GM23338 (cell line): ENCODE measurements around the gene VPS36. TPM values are rescaled to one million over a fixed set of nuclear protein-coding genes. Genes with fewer than 3 reads are reported as not detected.

Source experiments
- ATAC-seq: fragments of 200-7000 bp; cut with Tn5 transposase; 3 replicates; pipeline ENCODE4 v1.9.1; 2020
- DNase-seq: peaks from one replicate; pipeline ENCODE4 v3.0.0-alpha.2; 2015; ENCODE audit warnings: low spot score
- H2AFZ ChIP-seq: fragments of 200-600 bp; sonication (generic); 2 replicates; pipeline ENCODE4 v1.8.0; 2016; ENCODE audit warnings: antibody characterized with exemption, mild to moderate bottlenecking, moderate library complexity
- H3F3A ChIP-seq: fragments of 200-600 bp; sonication (generic); replicated peaks from 2 replicates; pipeline ENCODE4 v1.8.0; 2017; ENCODE audit warnings: antibody characterized with exemption, mixed run types, low read depth
- H3K27ac ChIP-seq: fragments of 200-600 bp; sonication (generic); 2 replicates; pipeline ENCODE4 v1.6.1; 2016; ENCODE audit warnings: low read depth
- H3K27me3 ChIP-seq: fragments of 200-600 bp; sonication (generic); 2 replicates; pipeline ENCODE4 v1.8.0; 2016; ENCODE audit warnings: mild to moderate bottlenecking, mixed run types, moderate library complexity; ENCODE audit not compliant: insufficient read depth
- H3K36me3 ChIP-seq: fragments of 200-600 bp; sonication (generic); 2 replicates; pipeline ENCODE4 v1.8.0; 2016; ENCODE audit warnings: mild to moderate bottlenecking; ENCODE audit not compliant: insufficient read depth
- H3K4me1 ChIP-seq: fragments of 200-600 bp; sonication (generic); 2 replicates; pipeline ENCODE4 v1.8.0; 2016; ENCODE audit warnings: mild to moderate bottlenecking, moderate library complexity; ENCODE audit not compliant: insufficient read depth
- H3K4me2 ChIP-seq: fragments of 200-600 bp; sonication (generic); 2 replicates; pipeline ENCODE4 v1.7.1; 2017; ENCODE audit warnings: mixed run types
- H3K4me3 ChIP-seq: fragments of 200-600 bp; sonication (generic); 2 replicates; pipeline ENCODE4 v1.6.1; 2016; ENCODE audit warnings: mixed run types
- H3K79me2 ChIP-seq: fragments of 200-600 bp; sonication (generic); replicated peaks from 2 replicates; pipeline ENCODE4 v1.8.0; 2017; ENCODE audit warnings: mild to moderate bottlenecking; ENCODE audit not compliant: insufficient read depth
- H3K9me2 ChIP-seq: fragments of 200-600 bp; sonication (generic); 2 replicates; pipeline ENCODE4 v1.8.0; 2017; ENCODE audit not compliant: insufficient read depth
- H4K20me1 ChIP-seq: fragments of 200-600 bp; sonication (generic); replicated peaks from 2 replicates; pipeline ENCODE4 v1.8.0; 2017; ENCODE audit warnings: mild to moderate bottlenecking; ENCODE audit not compliant: insufficient read depth
- H3K27ac Mint-ChIP-seq: 2 replicates; pipeline ENCODE4 v1.8.0; 2020; ENCODE audit warnings: inconsistent platforms, mild to moderate bottlenecking, moderate library complexity, mixed read lengths
- H3K27me3 Mint-ChIP-seq: 3 replicates; pipeline ENCODE4 v1.8.0; 2022; ENCODE audit warnings: low read depth, mild to moderate bottlenecking, moderate library complexity, mixed read lengths, inconsistent platforms; ENCODE audit not compliant: insufficient read depth, poor library complexity
- H3K36me3 Mint-ChIP-seq: 3 replicates; pipeline ENCODE4 v1.8.0; 2021; ENCODE audit warnings: low read depth, mild to moderate bottlenecking, inconsistent platforms, moderate library complexity, mixed read lengths
- H3K4me1 Mint-ChIP-seq: 3 replicates; pipeline ENCODE4 v1.8.0; 2020; ENCODE audit warnings: mild to moderate bottlenecking, inconsistent platforms, mixed read lengths
- H3K4me3 Mint-ChIP-seq: 3 replicates; pipeline ENCODE4 v1.8.0; 2021; ENCODE audit warnings: moderate library complexity, mild to moderate bottlenecking, inconsistent platforms, mixed read lengths
- H3K9me3 Mint-ChIP-seq: 3 replicates; pipeline ENCODE4 v1.8.0; 2020; ENCODE audit warnings: moderate library complexity, mild to moderate bottlenecking, inconsistent platforms, mixed read lengths
- CREB1 ChIP-seq: fragments of 250-450 bp; sonication (Bioruptor Pico); IDR thresholded peaks from 2 replicates; pipeline ENCODE4 v1.5.0; 2020; ENCODE audit warnings: low read depth, mild to moderate bottlenecking, moderate library complexity
- CTCF ChIP-seq, 2 experiments: fragments of 200-600 bp in 1 of 2; sonication (generic) in 1 of 2; conservative IDR thresholded peaks; 2 replicates each; pipeline versions ENCODE4 v1.5.1 to v1.6.1; 2016 to 2017; ENCODE audit warnings: antibody characterized with exemption in 2 of 2, low read depth in 2 of 2, mild to moderate bottlenecking in 2 of 2, moderate library complexity in 1 of 2
- ETS1 ChIP-seq: IDR thresholded peaks from 2 replicates; pipeline ENCODE4 v1.6.1; 2016; ENCODE audit warnings: antibody characterized with exemption
- EZH2phosphoT487 ChIP-seq: fragments of 200-600 bp; sonication (generic); IDR thresholded peaks from one replicate; pipeline ENCODE4 v1.8.1; 2018; ENCODE audit warnings: antibody characterized with exemption; ENCODE audit not compliant: unreplicated experiment
- JUNB ChIP-seq: IDR thresholded peaks from one replicate; pipeline ENCODE4 v1.6.1; 2016; ENCODE audit warnings: antibody characterized with exemption; ENCODE audit not compliant: unreplicated experiment
- NANOG ChIP-seq: IDR thresholded peaks from 2 replicates; pipeline ENCODE4 v1.6.1; 2016; ENCODE audit warnings: antibody characterized with exemption, borderline replicate concordance
- POLR2AphosphoS5 ChIP-seq: IDR thresholded peaks from 2 replicates; pipeline ENCODE4 v1.6.1; 2016; ENCODE audit warnings: antibody characterized with exemption, low read depth
- STAT1 ChIP-seq: IDR thresholded peaks from one replicate; pipeline ENCODE4 v1.6.1; 2016; ENCODE audit warnings: antibody characterized with exemption; ENCODE audit not compliant: unreplicated experiment
- ZNF114 ChIP-seq: fragments of 250-450 bp; sonication (Bioruptor Pico); IDR thresholded peaks from 2 replicates; pipeline ENCODE4 v1.5.0; 2020; ENCODE audit warnings: mild to moderate bottlenecking, moderate library complexity
- ZNF331 ChIP-seq: fragments of 250-450 bp; sonication (Bioruptor Pico); IDR thresholded peaks from 2 replicates; pipeline ENCODE4 v1.5.0; 2020; ENCODE audit warnings: low read depth, mild to moderate bottlenecking, moderate library complexity
- ZNF462 ChIP-seq: fragments of 250-450 bp; sonication (Bioruptor Pico); IDR thresholded peaks from 2 replicates; pipeline ENCODE4 v1.5.0; 2020; ENCODE audit warnings: mild to moderate bottlenecking, moderate library complexity
- polyA plus RNA-seq: library from polyadenylated mRNA; unstranded; fragments of >200 nt; fragmentation: Nextera tagmentation; extraction: Ambion mirVana; gene quantifications from 2 replicates; pipeline ENCODE4 v1.2.1, GENCODE V29; 2016
- total RNA-seq: library from RNA; depleted of rRNA; stranded (reverse); fragments of >200 nt; shearing (Covaris generic); gene quantifications from 2 replicates; pipeline ENCODE4 v1.2.3, GENCODE V29; 2014
- TF ChIP-seq, protein P1 (sequence below): IDR thresholded peaks from one replicate; pipeline ENCODE4 v1.6.1; 2018; ENCODE audit warnings: antibody characterized with exemption; ENCODE audit not compliant: unreplicated experiment

VPS36 gene
- total and polyA plus RNA-seq, 2 experiments from 2014 or later = 28.9 to 36.2 TPM

GRCh38 chr13:52371736-52372247 is 78.6 kb downstream of the VPS36 start:
- no peak overlapping the region for H2AFZ ChIP-seq
- no peaks in the 10 kb centered on the region for H3K27me3 ChIP-seq
- no peaks in the 10 kb centered on the region for H4K20me1 ChIP-seq
- no peak for ATAC-seq
- H3F3A ChIP-seq = no peaks in the 10 kb centered on the region
- H3K27ac ChIP-seq = no peak overlapping the region
- no peaks in the 10 kb centered on the region for H3K4me1 ChIP-seq
- H3K36me3 ChIP-seq = no peaks in the 10 kb centered on the region
- no peak overlapping the region for H3K4me2 ChIP-seq
- H3K9me2 ChIP-seq = no peaks in the 10 kb centered on the region
- no peaks in the 10 kb centered on the region for H3K36me3 Mint-ChIP-seq
- H3K9me3 Mint-ChIP-seq = no peaks in the 10 kb centered on the region
- peaks cover 3% of the 10 kb centered on the region; the same call in 2 of the 3 replicates for H3K4me1 Mint-ChIP-seq
- H3K79me2 ChIP-seq = no peaks in the 10 kb centered on the region
- no peaks in the 10 kb centered on the region for H3K27me3 Mint-ChIP-seq
- H3K27ac Mint-ChIP-seq = no peak overlapping the region
- TF ChIP-seq ZNF462 (CRISPR knock-in tag) (no peak), NANOG (no peak), STAT1 (no peak), POLR2AphosphoS5 (no peak), CTCF (conservative IDR thresholded peaks at IDR 0.05; ENCODE audit: low read depth in 2 of 2) (no peak), EZH2phosphoT487 (no peak), ZNF114 (CRISPR knock-in tag) (no peak), CREB1 (no peak), ZNF331 (CRISPR knock-in tag) (no peak), JUNB (no peak), ETS1 (no peak)
- TF ChIP-seq, protein P1, sequence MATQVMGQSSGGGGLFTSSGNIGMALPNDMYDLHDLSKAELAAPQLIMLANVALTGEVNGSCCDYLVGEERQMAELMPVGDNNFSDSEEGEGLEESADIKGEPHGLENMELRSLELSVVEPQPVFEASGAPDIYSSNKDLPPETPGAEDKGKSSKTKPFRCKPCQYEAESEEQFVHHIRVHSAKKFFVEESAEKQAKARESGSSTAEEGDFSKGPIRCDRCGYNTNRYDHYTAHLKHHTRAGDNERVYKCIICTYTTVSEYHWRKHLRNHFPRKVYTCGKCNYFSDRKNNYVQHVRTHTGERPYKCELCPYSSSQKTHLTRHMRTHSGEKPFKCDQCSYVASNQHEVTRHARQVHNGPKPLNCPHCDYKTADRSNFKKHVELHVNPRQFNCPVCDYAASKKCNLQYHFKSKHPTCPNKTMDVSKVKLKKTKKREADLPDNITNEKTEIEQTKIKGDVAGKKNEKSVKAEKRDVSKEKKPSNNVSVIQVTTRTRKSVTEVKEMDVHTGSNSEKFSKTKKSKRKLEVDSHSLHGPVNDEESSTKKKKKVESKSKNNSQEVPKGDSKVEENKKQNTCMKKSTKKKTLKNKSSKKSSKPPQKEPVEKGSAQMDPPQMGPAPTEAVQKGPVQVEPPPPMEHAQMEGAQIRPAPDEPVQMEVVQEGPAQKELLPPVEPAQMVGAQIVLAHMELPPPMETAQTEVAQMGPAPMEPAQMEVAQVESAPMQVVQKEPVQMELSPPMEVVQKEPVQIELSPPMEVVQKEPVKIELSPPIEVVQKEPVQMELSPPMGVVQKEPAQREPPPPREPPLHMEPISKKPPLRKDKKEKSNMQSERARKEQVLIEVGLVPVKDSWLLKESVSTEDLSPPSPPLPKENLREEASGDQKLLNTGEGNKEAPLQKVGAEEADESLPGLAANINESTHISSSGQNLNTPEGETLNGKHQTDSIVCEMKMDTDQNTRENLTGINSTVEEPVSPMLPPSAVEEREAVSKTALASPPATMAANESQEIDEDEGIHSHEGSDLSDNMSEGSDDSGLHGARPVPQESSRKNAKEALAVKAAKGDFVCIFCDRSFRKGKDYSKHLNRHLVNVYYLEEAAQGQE = no peak
- H3K4me3 ChIP-seq = no peak overlapping the region
- H3K4me3 Mint-ChIP-seq = no peak overlapping the region
- DNase-seq = no peak
